Transverse colon (tissue), 4 donors: ENCODE results near the gene ICA1. TPM values are rescaled to one million over a fixed set of nuclear protein-coding genes. Genes with fewer than 3 reads are reported as not detected.
A peak's percentile ranks its signal among the peaks of the same experiment; 100 is the strongest.

Experiments used
- DNase-seq: peaks from one replicate; pipeline ENCODE4 v3.0.0-alpha.2; 2019
- H3K27ac ChIP-seq, 4 donors: fragments of 200-600 bp; sonication (generic); 2 replicates each; pipeline ENCODE4 v1.5.1; 2016 to 2018; ENCODE audit warnings: inconsistent platforms in 4 of 4
- H3K27me3 ChIP-seq: fragments of 200-600 bp; sonication (generic); 2 replicates; pipeline ENCODE4 v1.5.1; 2017; ENCODE audit warnings: inconsistent platforms
- H3K36me3 ChIP-seq, 4 donors: fragments of 200-600 bp; sonication (generic); 2 replicates each; pipeline ENCODE4 v1.5.1; 2017 to 2019; ENCODE audit warnings: inconsistent platforms in 4 of 4
- H3K4me1 ChIP-seq, 4 donors: fragments of 200-600 bp; sonication (generic); 2 replicates each; pipeline ENCODE4 v1.5.1; 2017 to 2020; ENCODE audit warnings: inconsistent platforms in 4 of 4
- H3K4me3 ChIP-seq, 4 donors: fragments of 200-600 bp; sonication (generic); 1 replicate in 1 of 4; 2 replicates in 3 of 4; pipeline versions ENCODE4 v1.5.1 to v1.6.1; 2017 to 2019; ENCODE audit warnings: inconsistent platforms in 4 of 4
- H3K9me3 ChIP-seq, 2 donors: fragments of 200-600 bp; sonication (generic); 2 replicates each; pipeline ENCODE4 v1.5.1; 2017 to 2019; ENCODE audit warnings: inconsistent platforms in 2 of 2
- EP300 ChIP-seq: sonication (generic); formaldehyde crosslinking; IDR thresholded peaks from one replicate; pipeline ENCODE4 v1.6.1; 2017; ENCODE audit warnings: antibody characterized with exemption, low read depth
- POLR2A ChIP-seq: fragments of 450-650 bp; IDR thresholded peaks from one replicate; pipeline ENCODE4 v1.6.1; 2016; ENCODE audit warnings: antibody characterized with exemption, mild to moderate bottlenecking, moderate library complexity
- POLR2AphosphoS5 ChIP-seq, 3 donors: sonication (generic); formaldehyde crosslinking; IDR thresholded peaks; one replicate each; pipeline ENCODE4 v1.6.1; 2016; ENCODE audit warnings: antibody characterized with exemption in 3 of 3
- WGBS, 2 donors: methylation state at CpG; one replicate each; pipeline ENCODE4 v1.1.5; 2018; ENCODE audit warnings: low coverage in 1 of 2; 5-methylcytosine and 5-hydroxymethylcytosine counted together
- in situ Hi-C, 4 donors: fragments of 200-750 bp; cut with MboI; loops; one replicate each; pipeline versions ENCODE4 v1.15.0 to v1.15.1; 2017; ENCODE audit warnings: low sequenced_read_pairs in 3 of 4, low pct_ligation_motif_present in 1 of 4, low pct_unique_long_range_greater_than_20kb in 1 of 4
- intact Hi-C: fragments of 100-400 bp; cut with DNase I; formaldehyde crosslinking; loops from one replicate; pipeline ENCODE4 v1.15.1; 2023; ENCODE audit warnings: low total_unique reads
- total RNA-seq, 4 donors: library from RNA; depleted of rRNA; stranded (reverse); fragments of >200 nt; gene quantifications; one replicate each; pipeline ENCODE4 v1.1.0, GENCODE V29; 2016
- TF ChIP-seq, protein P1 (sequence below), 5 experiments: fragments of 200-600 bp in 3 of 5; fragments of 450-650 bp in 2 of 5; sonication (generic) in 3 of 5; IDR thresholded peaks; 1 replicate in 2 of 5; 2 replicates in 3 of 5; pipeline ENCODE4 v1.5.1; 2016 to 2017; ENCODE audit warnings: antibody characterized with exemption in 5 of 5, inconsistent platforms in 3 of 5, mild to moderate bottlenecking in 2 of 5, moderate library complexity in 1 of 5

Gene ICA1
- total RNA-seq, 4 donors from 2014 or later = 47.9 to 79.4 (median 54.3) TPM

DNA sequence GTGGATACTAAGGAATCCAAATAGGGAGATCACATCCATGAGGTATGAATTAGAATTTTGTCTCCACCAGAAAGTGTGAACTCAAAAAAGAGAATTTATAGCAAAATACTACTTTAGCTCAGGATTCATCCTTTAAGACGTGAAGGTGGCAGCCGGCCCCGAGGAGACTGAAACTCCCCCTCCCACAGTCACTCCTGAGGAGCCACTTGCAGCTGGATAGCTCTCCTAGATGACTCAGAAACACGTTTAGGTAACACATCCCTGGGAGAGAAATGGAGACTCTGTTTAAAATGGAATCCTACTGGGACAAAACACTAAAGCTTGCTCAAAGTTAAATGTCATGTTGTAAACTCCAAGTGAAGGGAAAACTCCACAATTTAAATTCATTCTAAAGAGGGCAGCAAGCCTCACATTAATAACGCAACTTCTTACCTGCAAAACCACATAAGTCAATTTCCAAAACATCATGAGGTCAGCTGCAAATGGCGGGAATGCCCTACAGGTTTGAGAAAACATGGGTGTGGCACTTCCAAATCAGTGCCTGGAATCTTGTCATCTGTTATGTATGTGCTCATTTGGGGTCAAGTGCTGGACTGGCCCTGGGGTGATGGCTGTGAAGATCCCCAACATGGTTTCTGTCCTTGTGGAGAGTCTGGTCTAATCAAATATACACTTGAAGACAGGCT, 46.2 kb downstream of the ICA1 start:
- intact Hi-C loops (no loop called here), in situ Hi-C loops (loop anchor here in 3 of 4 donors (10.0 to 25.0 kb wide), 3 partner anchors 521 to 778 kb away; no protein-coding TSS in a partner anchor)
- WGBS, 2 donors = 84 to 88% methylated on average over 6 of the region's 6 CpGs
- TF ChIP-seq EP300 = no peak
- TF ChIP-seq POLR2AphosphoS5 (IDR thresholded peaks at IDR 0.05) = no peak
- TF ChIP-seq POLR2A = no peak
- TF ChIP-seq, protein P1, sequence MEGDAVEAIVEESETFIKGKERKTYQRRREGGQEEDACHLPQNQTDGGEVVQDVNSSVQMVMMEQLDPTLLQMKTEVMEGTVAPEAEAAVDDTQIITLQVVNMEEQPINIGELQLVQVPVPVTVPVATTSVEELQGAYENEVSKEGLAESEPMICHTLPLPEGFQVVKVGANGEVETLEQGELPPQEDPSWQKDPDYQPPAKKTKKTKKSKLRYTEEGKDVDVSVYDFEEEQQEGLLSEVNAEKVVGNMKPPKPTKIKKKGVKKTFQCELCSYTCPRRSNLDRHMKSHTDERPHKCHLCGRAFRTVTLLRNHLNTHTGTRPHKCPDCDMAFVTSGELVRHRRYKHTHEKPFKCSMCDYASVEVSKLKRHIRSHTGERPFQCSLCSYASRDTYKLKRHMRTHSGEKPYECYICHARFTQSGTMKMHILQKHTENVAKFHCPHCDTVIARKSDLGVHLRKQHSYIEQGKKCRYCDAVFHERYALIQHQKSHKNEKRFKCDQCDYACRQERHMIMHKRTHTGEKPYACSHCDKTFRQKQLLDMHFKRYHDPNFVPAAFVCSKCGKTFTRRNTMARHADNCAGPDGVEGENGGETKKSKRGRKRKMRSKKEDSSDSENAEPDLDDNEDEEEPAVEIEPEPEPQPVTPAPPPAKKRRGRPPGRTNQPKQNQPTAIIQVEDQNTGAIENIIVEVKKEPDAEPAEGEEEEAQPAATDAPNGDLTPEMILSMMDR (IDR thresholded peaks at IDR 0.05) = no peak
- no peaks in the 10 kb centered on the region for H3K9me3 ChIP-seq
- no peak overlapping the region for H3K27ac ChIP-seq
- no peak overlapping the region for H3K4me3 ChIP-seq
- H3K4me1 ChIP-seq = peaks cover 0 to 3% (median 0%) of the 10 kb centered on the region in 4 donors
- no peaks in the 10 kb centered on the region for H3K27me3 ChIP-seq
- DNase-seq = no peak
- no peaks in the 10 kb centered on the region for H3K36me3 ChIP-seq

DNA sequence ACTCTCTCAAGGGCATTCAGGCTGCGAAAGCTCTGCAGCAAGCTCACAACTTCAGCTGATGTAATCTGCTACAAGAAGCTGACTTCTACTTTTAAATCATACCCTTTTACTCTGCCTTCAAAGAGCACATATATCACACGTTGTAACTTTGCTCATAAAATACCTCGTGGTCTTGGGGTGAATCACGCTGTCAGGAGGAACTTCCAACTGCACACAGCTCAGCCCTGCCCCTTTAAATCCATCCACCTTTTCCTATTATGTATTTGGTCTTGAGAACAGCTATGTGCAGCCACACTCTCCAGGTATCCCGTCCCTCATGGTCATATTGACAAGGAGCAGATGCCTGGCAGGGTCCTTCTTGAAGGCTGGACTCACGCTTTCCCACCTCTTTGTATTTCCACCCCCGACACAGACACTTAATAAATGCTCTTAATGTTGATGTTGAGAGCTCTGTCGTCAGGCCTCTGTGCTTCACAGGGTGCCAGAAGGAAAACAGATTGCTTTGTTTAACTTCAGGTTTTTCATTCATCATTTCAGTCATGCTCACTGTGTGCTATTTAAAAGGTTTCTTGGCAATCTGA, 47.6 kb downstream of the ICA1 start:
- TF ChIP-seq POLR2AphosphoS5 (IDR thresholded peaks at IDR 0.05) = peak; percentile 31 to 46 (median 36)
- TF ChIP-seq POLR2A = no peak
- Histone ChIP-seq H3K27ac (peak overlapping the region in 3 of 4 donors; percentile 41 to 61 (median 56)), H3K27me3 (no peaks in the 10 kb centered on the region), H3K36me3 (no peaks in the 10 kb centered on the region), H3K9me3 (no peaks in the 10 kb centered on the region), H3K4me1 (peaks cover 0 to 3% (median 0%) of the 10 kb centered on the region in 4 donors), H3K4me3 (no peak overlapping the region)
- intact Hi-C loops = loop anchor here (5.0 kb wide), 1 partner anchor 242 kb away; no protein-coding TSS in a partner anchor
- 59 to 75% methylated on average over 2 to 8 of the region's 8 CpGs for WGBS, 2 donors
- in situ Hi-C loops = loop anchor here in 3 of 4 donors (10.0 to 25.0 kb wide), 3 partner anchors 520 to 777 kb away; no protein-coding TSS in a partner anchor
- DNase-seq = no peak

DNA sequence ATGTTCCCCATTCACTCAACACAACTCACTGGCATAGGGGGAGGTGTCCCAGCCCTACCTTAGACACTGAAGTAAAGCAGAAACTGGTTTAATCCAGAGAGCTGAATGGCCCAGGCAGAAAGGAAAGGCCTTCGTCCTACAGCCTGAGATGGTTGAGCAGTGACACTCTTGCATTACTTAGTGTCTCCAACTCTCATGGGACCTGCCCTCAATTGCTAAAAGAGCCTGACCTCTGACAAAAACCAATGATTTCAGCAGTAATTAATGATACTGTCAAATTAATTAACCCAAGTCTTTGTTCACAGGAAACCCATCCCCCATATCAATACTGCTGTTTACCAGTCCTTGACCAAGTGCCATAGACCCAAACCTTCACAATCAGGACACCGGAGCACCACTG, 48.6 kb downstream of the ICA1 start:
- H3K36me3 ChIP-seq = no peaks in the 10 kb centered on the region
- in situ Hi-C loops = loop anchor here in 3 of 4 donors (10.0 to 25.0 kb wide), 3 partner anchors 519 to 776 kb away; no protein-coding TSS in a partner anchor
- 92% methylated on average over 2 of the region's 2 CpGs; no CpG with 5 or more reads in 1 of the 2 donors for WGBS, 2 donors
- intact Hi-C loops = loop anchor here (5.0 kb wide), 1 partner anchor 241 kb away; no protein-coding TSS in a partner anchor
- H3K4me3 ChIP-seq = no peak overlapping the region
- H3K27ac ChIP-seq = no peak overlapping the region
- H3K4me1 ChIP-seq = peaks cover 0 to 3% (median 0%) of the 10 kb centered on the region in 4 donors
- TF ChIP-seq, protein P1 (IDR thresholded peaks at IDR 0.05) = no peak
- TF ChIP-seq POLR2A (no peak), EP300 (no peak), POLR2AphosphoS5 (IDR thresholded peaks at IDR 0.05) (no peak)
- H3K9me3 ChIP-seq = no peaks in the 10 kb centered on the region
- H3K27me3 ChIP-seq = no peaks in the 10 kb centered on the region
- no peak for DNase-seq

DNA sequence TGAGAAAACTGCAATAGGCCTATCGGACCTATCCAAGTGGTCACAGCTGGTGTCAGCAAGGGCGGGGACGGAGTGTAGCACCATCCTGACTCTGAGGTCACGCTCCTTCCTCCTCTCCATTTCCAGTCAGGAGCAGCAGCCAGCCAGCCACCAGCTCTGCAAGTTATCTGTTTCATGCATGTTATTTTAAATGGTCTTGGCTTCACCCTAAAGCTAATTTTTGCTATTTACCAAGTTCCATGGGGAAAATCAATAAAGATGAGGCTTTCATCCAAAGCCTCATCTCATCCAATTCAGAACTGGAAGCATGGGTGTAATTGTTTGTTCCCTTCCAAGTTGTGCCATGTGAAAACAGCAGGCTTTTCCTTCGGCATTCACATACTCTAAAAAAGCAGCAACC, 49.3 kb downstream of the ICA1 start:
- Histone ChIP-seq H3K27me3 (no peaks in the 10 kb centered on the region), H3K36me3 (no peaks in the 10 kb centered on the region), H3K27ac (no peak overlapping the region), H3K9me3 (no peaks in the 10 kb centered on the region), H3K4me3 (no peak overlapping the region), H3K4me1 (peaks cover 0 to 3% (median 0%) of the 10 kb centered on the region in 4 donors)
- intact Hi-C loops = loop anchor here (5.0 kb wide), 1 partner anchor 240 kb away; no protein-coding TSS in a partner anchor
- TF ChIP-seq EP300 (no peak), POLR2AphosphoS5 (IDR thresholded peaks at IDR 0.05) (no peak), POLR2A (no peak)
- TF ChIP-seq, protein P1 (IDR thresholded peaks at IDR 0.05) = no peak
- in situ Hi-C loops = loop anchor here in 3 of 4 donors (10.0 to 25.0 kb wide), 3 partner anchors 518 to 775 kb away; no protein-coding TSS in a partner anchor
- no peak for DNase-seq
- 81 to 83% methylated on average over 5 of the region's 5 CpGs for WGBS, 2 donors
